ENCODE measurements around the gene C5orf24.
"Not testable (repeated sequence)": the region's sequence is repeated elsewhere in the genome, so short reads cannot be mapped to it uniquely, and the experiment has no call there.

The C5orf24 gene

GRCh38 chr5:134877159-134877558 is 31.4 kb downstream of the C5orf24 start:
- CTCF ChIA-PET: interaction anchor here (1.8 to 2.7 kb wide), 2 partner anchors 25 to 27 kb away, joined by 7 to 9 read pairs; partner anchors contain the start of gene PCBD2
- Mint-ChIP-seq H3K4me1 (peaks cover 61% of the 10 kb centered on the region), H3K36me3 (peaks cover 37% of the 10 kb centered on the region), H3K9me3 (no peaks in the 10 kb centered on the region), H3K27me3 (no peaks in the 10 kb centered on the region), H3K4me3 (peak overlapping the region; percentile 5), H3K27ac (peak overlapping the region; percentile 77)
- DNase-seq: no peak

GRCh38 chr5:134878403-134878802 is 32.6 kb downstream of the C5orf24 start:
- Mint-ChIP-seq H3K27me3 (no peaks in the 10 kb centered on the region), H3K9me3 (no peaks in the 10 kb centered on the region), H3K27ac (no peak overlapping the region), H3K4me3 (no peak overlapping the region), H3K4me1 (peaks cover 52% of the 10 kb centered on the region), H3K36me3 (peaks cover 36% of the 10 kb centered on the region)
- CTCF ChIA-PET: interaction anchor here (2.7 kb wide), 1 partner anchor 26 kb away, joined by 9 read pairs; no protein-coding TSS in a partner anchor
- DNase-seq: no peak

GRCh38 chr5:134879456-134879855 is 33.7 kb downstream of the C5orf24 start:
- peak overlapping the region; percentile 45 for H3K27ac Mint-ChIP-seq
- peaks cover 49% of the 10 kb centered on the region for H3K4me1 Mint-ChIP-seq
- H3K27me3 Mint-ChIP-seq: no peaks in the 10 kb centered on the region
- H3K9me3 Mint-ChIP-seq: no peaks in the 10 kb centered on the region
- CTCF ChIA-PET: interaction anchor here (0.7 kb wide), 1 partner anchor 25 kb away, joined by 3 read pairs; the partner anchor contains the start of gene PCBD2
- H3K36me3 Mint-ChIP-seq: peaks cover 35% of the 10 kb centered on the region
- DNase-seq: no peak
- H3K4me3 Mint-ChIP-seq: no peak overlapping the region

- CTCF ChIA-PET, DNase-seq, H3K27me3 Mint-ChIP-seq, H3K9me3 Mint-ChIP-seq, H3K4me3 Mint-ChIP-seq, H3K27ac Mint-ChIP-seq: not testable (repeated sequence)
- Mint-ChIP-seq H3K36me3 (peaks cover 32% of the 10 kb centered on the region), H3K4me1 (peaks cover 39% of the 10 kb centered on the region)
These were observed 35.2 kb downstream of the C5orf24 start for GRCh38 chr5:134880937-134881336.

- H3K27ac Mint-ChIP-seq, H3K27me3 Mint-ChIP-seq, H3K9me3 Mint-ChIP-seq, CTCF ChIA-PET, DNase-seq, H3K4me3 Mint-ChIP-seq: not testable (repeated sequence)
- Mint-ChIP-seq H3K36me3 (peaks cover 27% of the 10 kb centered on the region), H3K4me1 (peaks cover 32% of the 10 kb centered on the region)
These were observed 35.9 kb downstream of the C5orf24 start for GRCh38 chr5:134881711-134882110.

- CTCF ChIA-PET: no interaction called here
- DNase-seq: no peak
- Mint-ChIP-seq H3K9me3 (no peaks in the 10 kb centered on the region), H3K27me3 (no peaks in the 10 kb centered on the region), H3K4me3 (no peak overlapping the region), H3K4me1 (no peaks in the 10 kb centered on the region), H3K36me3 (peaks cover 34% of the 10 kb centered on the region), H3K27ac (peak overlapping the region; percentile 58)
These were observed 41.9 kb downstream of the C5orf24 start for GRCh38 chr5:134887593-134888159.

GRCh38 chr5:134889335-134889734 is 43.6 kb downstream of the C5orf24 start:
- H3K4me1 Mint-ChIP-seq: no peaks in the 10 kb centered on the region
- no peaks in the 10 kb centered on the region for H3K9me3 Mint-ChIP-seq
- CTCF ChIA-PET: no interaction called here
- peaks cover 40% of the 10 kb centered on the region for H3K36me3 Mint-ChIP-seq
- no peaks in the 10 kb centered on the region for H3K27me3 Mint-ChIP-seq
- no peak overlapping the region for H3K4me3 Mint-ChIP-seq
- H3K27ac Mint-ChIP-seq: no peak overlapping the region
- no peak for DNase-seq

GRCh38 chr5:134891473-134891872 is 45.7 kb downstream of the C5orf24 start:
- DNase-seq: no peak
- CTCF ChIA-PET: interaction anchor here (0.7 to 1.5 kb wide), 2 partner anchors 13 to 39 kb away, joined by 3 to 4 read pairs; partner anchors contain the start of gene PCBD2
- no peak overlapping the region for H3K27ac Mint-ChIP-seq
- H3K4me3 Mint-ChIP-seq: no peak overlapping the region
- no peaks in the 10 kb centered on the region for H3K9me3 Mint-ChIP-seq
- H3K4me1 Mint-ChIP-seq: no peaks in the 10 kb centered on the region
- no peaks in the 10 kb centered on the region for H3K27me3 Mint-ChIP-seq
- peaks cover 43% of the 10 kb centered on the region for H3K36me3 Mint-ChIP-seq

- Mint-ChIP-seq H3K9me3 (no peaks in the 10 kb centered on the region), H3K4me1 (no peaks in the 10 kb centered on the region), H3K4me3 (no peak overlapping the region), H3K27me3 (no peaks in the 10 kb centered on the region), H3K36me3 (peaks cover 43% of the 10 kb centered on the region), H3K27ac (peak overlapping the region; percentile 67)
- CTCF ChIA-PET: interaction anchor here (1.5 kb wide), 1 partner anchor 12 kb away, joined by 4 read pairs; the partner anchor contains the start of gene PCBD2
- DNase-seq: no peak
These were observed 46.5 kb downstream of the C5orf24 start for GRCh38 chr5:134892282-134892681.

GRCh38 chr5:134892926-134893325 is 47.2 kb downstream of the C5orf24 start:
- Mint-ChIP-seq H3K36me3 (peaks cover 37% of the 10 kb centered on the region), H3K27me3 (no peaks in the 10 kb centered on the region), H3K4me3 (no peak overlapping the region), H3K9me3 (no peaks in the 10 kb centered on the region), H3K4me1 (no peaks in the 10 kb centered on the region), H3K27ac (no peak overlapping the region)
- DNase-seq: no peak
- CTCF ChIA-PET: no interaction called here

GRCh38 chr5:134893748-134894505 is 48.2 kb downstream of the C5orf24 start:
- Mint-ChIP-seq H3K4me1 (no peaks in the 10 kb centered on the region), H3K36me3 (peaks cover 37% of the 10 kb centered on the region), H3K4me3 (no peak overlapping the region), H3K27ac (no peak overlapping the region), H3K9me3 (no peaks in the 10 kb centered on the region), H3K27me3 (no peaks in the 10 kb centered on the region)
- no peak for DNase-seq
- CTCF ChIA-PET: no interaction called here

GRCh38 chr5:134902071-134902801 is 56.5 kb downstream of the C5orf24 start:
- DNase-seq: no peak
- Mint-ChIP-seq H3K27ac (peak overlapping the region; percentile 61), H3K9me3 (no peaks in the 10 kb centered on the region), H3K4me3 (no peak overlapping the region), H3K27me3 (no peaks in the 10 kb centered on the region), H3K36me3 (peaks cover 13% of the 10 kb centered on the region), H3K4me1 (peaks cover 26% of the 10 kb centered on the region)
- CTCF ChIA-PET: interaction anchor here (1.1 kb wide), 1 partner anchor 9 kb away, joined by 3 read pairs; no protein-coding TSS in a partner anchor

- peak within 1 kb of the TSS; percentile 99 for H3K27ac Mint-ChIP-seq
- peaks cover 29% of the 10 kb centered on the region for H3K4me1 Mint-ChIP-seq
- H3K9me3 Mint-ChIP-seq: no peaks in the 10 kb centered on the region
- CTCF ChIA-PET: interaction anchor here (0.7 to 2.3 kb wide), 18 partner anchors 8 to 165 kb away, joined by 3 to 14 read pairs (median 4); partner anchors contain the start of genes C5orf24, CAMLG and TXNDC15
- DNase-seq: peak; percentile 94
- peaks cover 10% of the 10 kb centered on the region for H3K36me3 Mint-ChIP-seq
- H3K27me3 Mint-ChIP-seq: no peaks in the 10 kb centered on the region
- H3K4me3 Mint-ChIP-seq: peak within 1 kb of the TSS; percentile 98
These were observed 59.0 kb downstream of the C5orf24 start, which contains the start of gene PCBD2 for GRCh38 chr5:134904610-134905245. Gene PCBD2 (plus strand): TSS chr5:134905131. CDS start chr5:134905140, 9 bp downstream.

Measured in activated naive CD4-positive, alpha-beta T cell treated with anti-CD3 and anti-CD28 coated beads, Interleukin-2, amount 10 ng/mL, durations not matched to agents 7 days and 5 days (primary cell).